KMS-11 (cell line): ENCODE measurements around the gene M1AP.

Source experiments
- H2AFZ ChIP-seq: fragments of 200-600 bp; sonication (generic); 2 replicates; pipeline ENCODE4 v1.6.1; 2016; ENCODE audit warnings: antibody characterized with exemption, mixed run types, low read depth
- H3K27ac ChIP-seq: fragments of 200-600 bp; sonication (generic); 2 replicates; pipeline ENCODE4 v1.6.1; 2016; ENCODE audit warnings: mild to moderate bottlenecking, mixed run types
- H3K27me3 ChIP-seq: fragments of 200-600 bp; sonication (generic); 2 replicates; pipeline ENCODE4 v1.6.1; 2017; ENCODE audit warnings: mild to moderate bottlenecking, low read depth, mixed run types, moderate library complexity; ENCODE audit not compliant: insufficient read depth
- H3K36me3 ChIP-seq: fragments of 200-600 bp; sonication (generic); 2 replicates; pipeline ENCODE4 v1.6.1; 2017; ENCODE audit warnings: mild to moderate bottlenecking, mixed run types; ENCODE audit not compliant: insufficient read depth
- H3K4me1 ChIP-seq: fragments of 200-600 bp; sonication (generic); 2 replicates; pipeline ENCODE4 v1.6.1; 2016; ENCODE audit warnings: mild to moderate bottlenecking, low read depth, mixed run types; ENCODE audit not compliant: poor library complexity, severe bottlenecking
- H3K4me2 ChIP-seq: fragments of 200-600 bp; sonication (generic); 2 replicates; pipeline ENCODE4 v1.7.0; 2016; ENCODE audit warnings: mild to moderate bottlenecking, mixed run types
- H3K4me3 ChIP-seq: fragments of 200-600 bp; sonication (generic); IDR thresholded peaks from 2 replicates; pipeline ENCODE4 v1.6.1; 2017; ENCODE audit warnings: low read depth, low read length, mixed read lengths; ENCODE audit not compliant: insufficient read depth
- H3K79me2 ChIP-seq: fragments of 200-600 bp; sonication (generic); 2 replicates; pipeline ENCODE4 v1.6.1; 2016; ENCODE audit warnings: low read depth, mixed run types; ENCODE audit not compliant: insufficient read depth
- H3K9ac ChIP-seq: fragments of 200-600 bp; sonication (generic); 2 replicates; pipeline ENCODE4 v1.6.1; 2016; ENCODE audit warnings: mild to moderate bottlenecking, mixed run types
- H4K20me1 ChIP-seq: fragments of 200-600 bp; sonication (generic); 2 replicates; pipeline ENCODE4 v1.6.1; 2016; ENCODE audit warnings: mild to moderate bottlenecking, mixed run types; ENCODE audit not compliant: insufficient read depth
- CTCF ChIP-seq: fragments of 200-600 bp; sonication (generic); conservative IDR thresholded peaks from 2 replicates; pipeline ENCODE4 v1.6.1; 2017; ENCODE audit warnings: low read depth, mild to moderate bottlenecking, antibody characterized with exemption, low read length, moderate library complexity, mixed read lengths

Gene M1AP

GRCh38 chr2:74515271-74515980, 132.7 kb downstream of the M1AP start:
- Histone ChIP-seq H3K27ac (no peak overlapping the region), H4K20me1 (no peaks in the 10 kb centered on the region), H3K4me3 (no peak overlapping the region), H3K79me2 (no peaks in the 10 kb centered on the region), H3K4me2 (no peak overlapping the region), H3K9ac (no peak overlapping the region), H3K36me3 (no peaks in the 10 kb centered on the region), H3K27me3 (peaks cover 62% of the 10 kb centered on the region), H3K4me1 (peaks cover 4% of the 10 kb centered on the region), H2AFZ (no peak overlapping the region)
- TF ChIP-seq CTCF: no peak

GRCh38 chr2:74514368-74515270, 133.5 kb downstream of the M1AP start, which contains the start of gene TLX2:
TLX2 (plus strand) TSS chr2:74514450; CDS start chr2:74514807, 357 bp downstream.
- H3K4me2 ChIP-seq: peak within 1 kb of the TSS; percentile 46; the same call in 1 of the 2 replicates
- no peaks in the 10 kb centered on the region for H3K36me3 ChIP-seq
- H3K4me3 ChIP-seq: no peak within 1 kb of the TSS
- H3K4me1 ChIP-seq: peaks cover 4% of the 10 kb centered on the region
- TF ChIP-seq CTCF: no peak
- H3K9ac ChIP-seq: no peak within 1 kb of the TSS
- H4K20me1 ChIP-seq: no peaks in the 10 kb centered on the region
- H3K79me2 ChIP-seq: no peaks in the 10 kb centered on the region
- H3K27me3 ChIP-seq: peaks cover 56% of the 10 kb centered on the region
- peak within 1 kb of the TSS; percentile 41; the same call in 1 of the 2 replicates for H2AFZ ChIP-seq
- no peak within 1 kb of the TSS for H3K27ac ChIP-seq

GRCh38 chr2:74513605-74514367, 134.3 kb downstream of the M1AP start:
- Histone ChIP-seq H2AFZ (peak overlapping the region; percentile 41; the same call in 1 of the 2 replicates), H3K27ac (no peak overlapping the region), H3K27me3 (peaks cover 53% of the 10 kb centered on the region), H3K4me3 (no peak overlapping the region), H3K36me3 (no peaks in the 10 kb centered on the region), H3K9ac (no peak overlapping the region), H3K79me2 (no peaks in the 10 kb centered on the region), H4K20me1 (no peaks in the 10 kb centered on the region), H3K4me1 (peaks cover 4% of the 10 kb centered on the region), H3K4me2 (peak overlapping the region; percentile 46; the same call in 1 of the 2 replicates)
- TF ChIP-seq CTCF: no peak
